Measurements from ENCODE around the gene PINLYP. TPM values are rescaled to one million over a fixed set of nuclear protein-coding genes. Genes with fewer than 3 reads are reported as not detected.

Gene PINLYP
- total RNA-seq, 1 experiment from 2014 or later, result 11.9 TPM

DNA sequence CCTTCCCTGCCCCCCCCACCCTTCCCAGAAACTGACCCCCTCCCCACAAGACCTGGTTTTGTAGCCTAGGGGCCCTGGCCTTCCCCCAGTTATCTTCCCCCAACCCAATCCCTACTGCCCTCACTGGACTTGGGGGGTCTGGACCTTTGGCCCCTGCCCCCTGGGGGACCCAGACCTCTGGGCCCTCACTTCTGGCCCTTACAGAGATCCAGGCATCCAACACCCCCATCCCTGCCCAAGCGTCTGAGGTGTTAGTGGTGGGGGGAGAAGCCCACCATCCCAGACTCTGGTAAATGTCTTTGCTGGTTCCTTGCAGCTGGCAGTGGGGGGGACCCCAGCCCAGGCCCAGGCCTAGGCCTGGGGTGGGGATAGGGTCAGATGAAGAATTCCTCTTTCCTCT, 47.4 kb downstream of the PINLYP start:
- H3K56ac ChIP-seq (ENCODE audit: insufficient read length, low read depth, low read length), result no peak overlapping the region
- Mint-ChIP-seq H3K27me3 (ENCODE audit: low read depth) (peaks cover 14% of the 10 kb centered on the region), H3K9me3 (no peaks in the 10 kb centered on the region; a peak in 1 of 5 replicates), H3K27ac (peak overlapping the region in 2 of 3 experiments; percentile 35 to 59; a peak in 2 of 7 replicates), H3K36me3 (ENCODE audit: insufficient read depth in 1 of 3, low read depth in 3 of 3) (peaks cover 11 to 31% (median 13%) of the 10 kb centered on the region in 3 experiments; a peak in 6 of 7 replicates), H3K4me3 (no peak overlapping the region), H3K4me1 (peaks cover 25 to 40% of the 10 kb centered on the region in 2 experiments)
- H3K18ac ChIP-seq (ENCODE audit: insufficient read length, low read depth, low read length), result no peak overlapping the region
- no peak overlapping the region for H3K9ac ChIP-seq (ENCODE audit: extremely low read depth, insufficient read length, low read length)
- H3K79me1 ChIP-seq (ENCODE audit: insufficient read depth, low read depth, low read length, poor library complexity, severe bottlenecking), result no peaks in the 10 kb centered on the region
- no peaks in the 10 kb centered on the region for H3K79me2 ChIP-seq (ENCODE audit: insufficient read depth, low read length)
- H3K23ac ChIP-seq (ENCODE audit: insufficient read length, low read depth, low read length), result no peak overlapping the region
- no peak overlapping the region for H2BK12ac ChIP-seq (ENCODE audit: insufficient read length, low read depth, low read length)
- H2BK20ac ChIP-seq (ENCODE audit: low read depth, low read length, poor library complexity, severe bottlenecking), result no peak overlapping the region
- TF ChIP-seq, protein P1, sequence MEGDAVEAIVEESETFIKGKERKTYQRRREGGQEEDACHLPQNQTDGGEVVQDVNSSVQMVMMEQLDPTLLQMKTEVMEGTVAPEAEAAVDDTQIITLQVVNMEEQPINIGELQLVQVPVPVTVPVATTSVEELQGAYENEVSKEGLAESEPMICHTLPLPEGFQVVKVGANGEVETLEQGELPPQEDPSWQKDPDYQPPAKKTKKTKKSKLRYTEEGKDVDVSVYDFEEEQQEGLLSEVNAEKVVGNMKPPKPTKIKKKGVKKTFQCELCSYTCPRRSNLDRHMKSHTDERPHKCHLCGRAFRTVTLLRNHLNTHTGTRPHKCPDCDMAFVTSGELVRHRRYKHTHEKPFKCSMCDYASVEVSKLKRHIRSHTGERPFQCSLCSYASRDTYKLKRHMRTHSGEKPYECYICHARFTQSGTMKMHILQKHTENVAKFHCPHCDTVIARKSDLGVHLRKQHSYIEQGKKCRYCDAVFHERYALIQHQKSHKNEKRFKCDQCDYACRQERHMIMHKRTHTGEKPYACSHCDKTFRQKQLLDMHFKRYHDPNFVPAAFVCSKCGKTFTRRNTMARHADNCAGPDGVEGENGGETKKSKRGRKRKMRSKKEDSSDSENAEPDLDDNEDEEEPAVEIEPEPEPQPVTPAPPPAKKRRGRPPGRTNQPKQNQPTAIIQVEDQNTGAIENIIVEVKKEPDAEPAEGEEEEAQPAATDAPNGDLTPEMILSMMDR (conservative IDR thresholded peaks at IDR 0.05), result no peak
- no peak overlapping the region for H3K14ac ChIP-seq (ENCODE audit: insufficient read depth, low read length)
- no CpG with 5 or more reads among the region's 1 CpG for whole genome bisulfite sequencing (ENCODE audit: extremely low coverage, insufficient read length, low lambda C conversion rate)
- no peak overlapping the region for H2AFZ ChIP-seq (ENCODE audit: low read length)
- no peak overlapping the region for H4K91ac ChIP-seq (ENCODE audit: insufficient read length, low read depth, low read length)
- H4K20me1 ChIP-seq (ENCODE audit: control insufficient read depth, insufficient read depth, insufficient read length), result no peaks in the 10 kb centered on the region
- no peak overlapping the region for H2AK5ac ChIP-seq (ENCODE audit: insufficient read length, low read length)
- H3K27ac ChIP-seq (ENCODE audit: insufficient read length, low read depth, low read length), result no peak overlapping the region
- no peaks in the 10 kb centered on the region; the same call in none of the 2 replicates for H3K4me1 ChIP-seq (ENCODE audit: insufficient read depth, low read length)
- H4K5ac ChIP-seq (ENCODE audit: insufficient read length, low read depth, low read length), result no peak overlapping the region
- no peak overlapping the region for H3K4ac ChIP-seq (ENCODE audit: low read depth, low read length)
- no peak overlapping the region for H2BK5ac ChIP-seq (ENCODE audit: insufficient read length, low read length)
- no peak overlapping the region for H2BK15ac ChIP-seq (ENCODE audit: low read depth, low read length)
- no peak overlapping the region for H2BK120ac ChIP-seq (ENCODE audit: low read depth, low read length, poor library complexity, severe bottlenecking)
- H3K27me3 ChIP-seq (ENCODE audit: insufficient read depth, low read length), result no peaks in the 10 kb centered on the region
- H3K4me2 ChIP-seq (ENCODE audit: insufficient read depth, insufficient read length, low read length), result no peak overlapping the region
- no peak for DNase-seq
- peaks cover 14% of the 10 kb centered on the region for H3K23me2 ChIP-seq (ENCODE audit: insufficient read length, low read depth, low read length, poor library complexity, severe bottlenecking)
- no peaks in the 10 kb centered on the region for H3K9me3 ChIP-seq (ENCODE audit: control insufficient read depth, low read depth, low read length)
- H4K8ac ChIP-seq (replicated peaks; ENCODE audit: insufficient read length, low read depth, low read length), result no peak overlapping the region
- no peak overlapping the region for H3T11ph ChIP-seq (ENCODE audit: low read length)

Measured in H9 (cell line).